Effector memory CD8-positive, alpha-beta T cell (primary cell): ENCODE data around the gene ACOX3.

Experiments used
- ATAC-seq: fragments of 150-1000 bp; cut with Tn5 transposase; replicated peaks from 2 replicates; pipeline ENCODE4 v1.10.0; 2021; ENCODE audit warnings: mild to moderate bottlenecking, moderate library complexity
- DNase-seq, 3 experiments: peaks; one replicate each; pipeline ENCODE4 v3.0.0; 2021
- H3K27ac Mint-ChIP-seq, 2 donors: one replicate each; pipeline ENCODE4 v1.8.0; 2022; ENCODE audit warnings: mild to moderate bottlenecking in 2 of 2, mixed read lengths in 2 of 2, moderate library complexity in 2 of 2
- H3K27me3 Mint-ChIP-seq, 2 donors: one replicate each; pipeline ENCODE4 v1.8.0; 2022; ENCODE audit warnings: mixed read lengths in 2 of 2
- H3K36me3 Mint-ChIP-seq: one replicate; pipeline ENCODE4 v1.8.0; 2022; ENCODE audit warnings: mild to moderate bottlenecking, moderate library complexity, mixed read lengths; ENCODE audit not compliant: insufficient read depth
- H3K4me1 Mint-ChIP-seq, 2 donors: one replicate each; pipeline ENCODE4 v1.8.0; 2022; ENCODE audit warnings: low read depth in 2 of 2, mixed read lengths in 2 of 2
- H3K4me3 Mint-ChIP-seq, 2 donors: one replicate each; pipeline ENCODE4 v1.8.0; 2022; ENCODE audit warnings: mild to moderate bottlenecking in 2 of 2, mixed read lengths in 2 of 2, moderate library complexity in 2 of 2
- H3K9me3 Mint-ChIP-seq, 2 donors: one replicate each; pipeline ENCODE4 v1.8.0; 2022; ENCODE audit warnings: mixed read lengths in 2 of 2

The ACOX3 gene

DNA sequence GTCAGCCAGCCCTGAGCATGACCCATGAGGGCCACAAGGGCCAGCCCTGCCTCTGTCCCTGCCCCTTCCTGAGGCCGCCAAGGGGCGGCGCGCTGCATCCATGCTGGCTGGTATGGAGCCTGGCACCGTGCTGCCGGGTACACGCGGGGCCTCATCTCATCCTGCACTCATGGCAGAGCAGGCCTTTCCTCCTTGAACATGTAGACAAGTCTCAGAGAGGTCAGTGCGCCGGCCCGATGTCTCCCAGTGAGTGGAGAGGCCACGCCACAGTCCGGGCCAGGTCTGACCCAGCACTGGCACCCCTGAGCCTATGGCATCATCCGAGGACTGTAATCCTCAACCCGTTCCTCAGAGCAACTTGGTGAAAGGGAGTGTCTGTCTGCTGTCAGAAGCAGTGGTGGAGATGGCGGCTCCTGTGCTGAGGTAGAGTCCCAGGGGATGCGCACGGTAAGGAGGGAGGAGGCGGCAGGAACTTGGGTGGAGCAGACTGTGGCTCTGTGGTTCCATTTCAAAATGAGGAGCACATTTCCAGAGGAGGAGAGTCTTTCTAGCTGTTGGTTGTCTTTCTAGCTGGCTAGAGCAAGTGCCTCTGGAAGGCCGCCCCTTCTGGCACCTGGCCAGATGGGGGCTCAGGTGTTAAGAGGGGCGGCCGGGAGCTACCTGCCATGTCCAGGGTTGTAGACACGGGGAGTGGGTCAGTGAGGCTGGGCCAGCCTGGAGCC, 32.8 kb upstream of the ACOX3 start:
- no peaks in the 10 kb centered on the region for H3K9me3 Mint-ChIP-seq
- H3K27me3 Mint-ChIP-seq = no peaks in the 10 kb centered on the region
- H3K27ac Mint-ChIP-seq = peak overlapping the region in 1 of 2 donors; percentile 14
- DNase-seq (no peak), ATAC-seq (no peak)
- no peak overlapping the region for H3K4me3 Mint-ChIP-seq
- H3K4me1 Mint-ChIP-seq = no peaks in the 10 kb centered on the region
- H3K36me3 Mint-ChIP-seq = peaks cover 14% of the 10 kb centered on the region

DNA sequence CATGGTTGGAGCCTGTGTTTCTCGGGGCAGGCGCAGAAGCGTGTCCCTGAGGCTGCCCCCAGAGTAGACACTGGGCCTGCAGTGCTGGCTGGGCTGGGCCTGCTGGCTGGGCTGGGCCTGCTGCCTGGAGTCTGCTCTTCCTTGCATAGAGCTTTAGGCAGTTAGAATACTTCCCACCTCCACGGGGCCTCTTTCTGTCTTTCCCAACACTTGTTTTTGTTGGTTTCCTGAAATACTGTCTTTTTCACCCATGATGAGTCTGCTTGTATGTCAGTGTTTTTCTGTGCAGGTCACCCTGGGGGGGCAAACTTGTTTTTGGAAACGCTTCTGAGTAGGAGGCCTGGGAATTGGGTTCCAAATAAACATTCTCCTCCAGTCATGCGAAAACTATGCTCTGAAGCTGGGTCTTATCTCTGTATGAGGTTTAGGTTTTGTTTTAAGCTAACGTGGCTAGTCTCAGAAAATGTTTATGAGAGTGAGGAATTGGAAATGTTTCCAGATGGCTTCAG, 32.2 kb upstream of the ACOX3 start:
- Mint-ChIP-seq H3K9me3 (no peaks in the 10 kb centered on the region), H3K27ac (peak overlapping the region in 1 of 2 donors; percentile 1), H3K4me1 (no peaks in the 10 kb centered on the region), H3K36me3 (peaks cover 17% of the 10 kb centered on the region), H3K4me3 (no peak overlapping the region), H3K27me3 (no peaks in the 10 kb centered on the region)
- no peak for ATAC-seq
- no peak for DNase-seq

DNA sequence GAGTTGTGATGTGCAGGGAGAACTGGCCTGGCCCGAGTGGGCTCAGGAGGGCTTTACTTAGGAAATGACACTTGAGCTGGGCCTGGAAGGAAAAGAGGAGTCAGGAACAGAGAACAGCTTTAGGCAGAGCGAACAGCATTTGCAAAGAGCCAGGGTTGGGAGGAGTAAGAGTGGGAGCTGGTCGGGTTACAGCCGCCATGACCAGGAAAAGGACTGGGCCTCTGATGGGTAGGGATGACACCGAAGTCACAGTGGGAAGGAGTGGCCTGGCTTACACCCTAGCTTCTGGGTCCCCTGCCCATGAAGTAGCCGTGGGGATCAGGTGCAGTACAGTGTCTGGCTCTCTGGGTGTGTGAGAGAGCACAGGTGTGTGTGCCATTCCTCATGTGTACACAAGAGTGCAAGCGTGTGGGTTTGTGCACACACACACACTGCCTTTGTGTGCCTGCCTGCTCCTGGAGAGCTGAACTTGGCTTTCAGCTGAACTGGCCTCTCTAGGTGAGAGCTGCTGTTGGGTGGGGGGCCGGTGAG, 31.7 kb upstream of the ACOX3 start:
- no peak for DNase-seq
- Mint-ChIP-seq H3K9me3 (no peaks in the 10 kb centered on the region), H3K4me1 (no peaks in the 10 kb centered on the region)

DNA sequence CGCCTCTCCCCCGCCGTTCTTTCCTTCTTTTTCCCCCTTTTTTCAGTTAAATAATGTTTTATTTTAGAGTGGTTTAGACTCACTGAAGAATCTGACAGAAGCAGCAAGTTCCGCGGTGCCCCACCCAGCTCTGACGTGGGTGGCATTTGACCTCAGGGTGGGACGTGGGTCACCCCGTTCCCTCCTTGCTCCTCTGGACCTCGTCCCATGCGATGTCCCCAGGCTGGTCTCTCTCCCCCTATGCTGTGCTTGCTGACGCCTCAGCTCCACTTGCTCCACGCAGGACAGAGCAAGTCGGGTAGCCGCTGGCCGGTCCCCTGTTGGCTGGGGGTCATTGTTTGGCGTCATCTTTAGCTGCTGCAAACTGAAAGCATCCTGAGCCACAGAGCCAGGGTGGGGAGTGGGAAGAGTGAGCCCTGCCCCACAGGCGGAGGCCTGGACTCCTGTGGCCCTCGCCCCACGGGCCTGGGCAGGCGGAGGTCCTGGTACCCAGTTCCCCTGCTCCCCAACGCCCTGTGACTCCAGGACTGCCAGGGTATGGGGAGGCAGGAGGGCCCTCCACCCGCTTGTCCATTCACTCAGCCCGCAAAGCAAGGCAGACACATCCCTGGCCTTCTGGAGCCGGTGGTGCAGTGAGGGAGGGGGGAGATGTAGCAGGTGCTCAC, 30.8 kb upstream of the ACOX3 start:
- DNase-seq (no peak), ATAC-seq (no peak)
- no peaks in the 10 kb centered on the region for H3K27me3 Mint-ChIP-seq
- H3K36me3 Mint-ChIP-seq = peaks cover 16% of the 10 kb centered on the region
- H3K27ac Mint-ChIP-seq = no peak overlapping the region
- H3K4me3 Mint-ChIP-seq = no peak overlapping the region
- H3K4me1 Mint-ChIP-seq = no peaks in the 10 kb centered on the region
- H3K9me3 Mint-ChIP-seq = no peaks in the 10 kb centered on the region

More for the DNA sequence above, 31.7 kb upstream of the ACOX3 start:
- Mint-ChIP-seq H3K4me3 (no peak overlapping the region), H3K27me3 (no peaks in the 10 kb centered on the region), H3K36me3 (peaks cover 18% of the 10 kb centered on the region), H3K27ac (peak overlapping the region; percentile 1 to 12)
- ATAC-seq = no peak

DNA sequence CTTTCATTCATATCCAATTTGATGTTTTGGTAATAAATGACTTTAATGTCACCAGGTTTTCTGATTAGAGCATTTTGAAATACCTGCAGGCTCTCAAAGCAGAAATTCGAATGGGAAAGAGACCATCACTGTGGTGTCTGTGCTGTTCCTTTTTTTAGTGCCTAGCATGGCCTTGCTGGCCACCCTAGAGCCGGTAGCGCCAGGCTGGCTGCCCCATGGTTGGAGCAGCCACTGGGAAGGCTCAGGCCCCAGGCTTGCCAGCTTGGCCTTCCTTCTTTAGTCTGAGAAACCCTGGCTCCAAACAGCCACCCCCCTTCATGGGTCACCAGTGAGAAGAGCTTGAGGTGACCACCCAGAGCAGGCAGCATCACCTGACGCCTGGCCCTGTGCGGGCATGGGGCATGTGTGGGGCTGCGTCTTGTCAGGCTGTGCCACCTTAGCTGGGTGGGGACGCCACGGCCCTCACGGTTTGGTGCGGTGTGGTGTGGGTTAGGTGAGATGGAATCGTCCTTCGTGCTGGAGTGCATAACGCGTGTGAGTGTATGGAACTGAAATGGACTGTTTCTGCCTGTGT, 30.0 kb upstream of the ACOX3 start:
- H3K4me3 Mint-ChIP-seq = no peak overlapping the region
- no peak for ATAC-seq
- no peaks in the 10 kb centered on the region for H3K9me3 Mint-ChIP-seq
- H3K27ac Mint-ChIP-seq = no peak overlapping the region
- peaks cover 15% of the 10 kb centered on the region for H3K36me3 Mint-ChIP-seq
- no peak for DNase-seq
- no peaks in the 10 kb centered on the region for H3K4me1 Mint-ChIP-seq
- H3K27me3 Mint-ChIP-seq = no peaks in the 10 kb centered on the region

DNA sequence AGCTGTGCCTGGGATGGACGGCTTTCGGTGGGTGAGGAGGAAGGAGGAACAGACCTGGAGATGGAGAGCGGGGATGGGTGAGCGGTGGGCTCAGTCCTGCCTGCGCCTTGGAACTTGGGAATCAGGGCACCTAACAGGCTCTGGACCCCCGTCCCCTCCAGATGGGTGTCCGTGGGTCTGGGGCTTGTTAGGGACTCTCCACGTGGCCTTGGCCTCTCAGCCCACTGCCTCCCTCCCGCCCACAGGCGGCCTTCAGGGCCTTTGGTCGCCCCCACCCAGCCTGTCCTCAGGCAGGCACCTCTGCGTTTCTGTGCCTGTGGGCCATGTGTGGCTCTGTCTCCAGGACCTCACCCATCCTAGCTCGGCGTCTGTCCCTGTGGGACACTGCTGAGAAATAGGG, 29.0 kb upstream of the ACOX3 start:
- no peak overlapping the region for H3K27ac Mint-ChIP-seq
- ATAC-seq (no peak), DNase-seq (no peak)
- peaks cover 19% of the 10 kb centered on the region for H3K36me3 Mint-ChIP-seq
- H3K4me1 Mint-ChIP-seq = no peaks in the 10 kb centered on the region
- no peak overlapping the region for H3K4me3 Mint-ChIP-seq
- no peaks in the 10 kb centered on the region for H3K27me3 Mint-ChIP-seq
- H3K9me3 Mint-ChIP-seq = no peaks in the 10 kb centered on the region

DNA sequence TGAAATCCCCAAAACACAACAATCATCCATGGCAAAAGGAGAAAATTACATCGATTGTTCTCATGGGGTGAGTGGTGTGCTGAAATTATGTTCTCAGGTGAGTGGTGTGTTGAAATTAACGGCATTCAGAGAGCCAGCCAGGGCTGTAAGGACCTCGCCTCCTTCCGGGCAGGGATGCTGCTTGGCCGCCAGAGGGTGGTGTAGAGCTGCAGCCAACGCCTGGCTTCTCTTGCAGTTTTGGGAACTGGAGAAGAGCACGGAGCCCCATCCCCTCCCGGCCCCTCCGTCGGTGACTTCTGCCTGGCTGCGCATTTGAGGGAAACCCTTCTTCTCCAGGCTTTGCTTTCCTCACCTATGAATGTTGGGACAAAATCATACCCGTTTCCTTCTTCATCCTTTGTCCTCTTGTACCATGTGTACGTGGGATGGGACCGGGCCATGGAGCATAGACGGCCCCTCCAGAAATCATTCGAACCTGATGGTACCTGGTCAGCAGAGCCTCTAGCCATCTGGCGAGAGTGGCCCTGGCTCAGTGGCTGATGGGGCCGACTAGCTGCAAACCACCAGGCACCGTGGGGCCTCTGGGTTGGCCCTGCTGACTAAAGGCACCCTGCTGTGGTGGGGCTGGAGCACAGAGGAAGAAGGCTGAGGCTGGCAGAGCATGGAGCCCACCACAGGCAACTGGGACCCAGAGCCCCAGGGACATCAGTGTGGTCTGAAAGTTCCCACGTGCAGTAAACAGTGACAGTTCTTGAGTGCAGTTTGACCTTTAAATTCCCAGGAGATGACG, 28.4 kb upstream of the ACOX3 start:
- ATAC-seq (peak; percentile 66), DNase-seq (peak; percentile 21 to 34 (median 30))
- H3K36me3 Mint-ChIP-seq = peaks cover 25% of the 10 kb centered on the region
- H3K27me3 Mint-ChIP-seq = no peaks in the 10 kb centered on the region
- H3K27ac Mint-ChIP-seq = peak overlapping the region in 1 of 2 donors; percentile 41
- H3K4me3 Mint-ChIP-seq = no peak overlapping the region
- H3K9me3 Mint-ChIP-seq = no peaks in the 10 kb centered on the region
- no peaks in the 10 kb centered on the region for H3K4me1 Mint-ChIP-seq

DNA sequence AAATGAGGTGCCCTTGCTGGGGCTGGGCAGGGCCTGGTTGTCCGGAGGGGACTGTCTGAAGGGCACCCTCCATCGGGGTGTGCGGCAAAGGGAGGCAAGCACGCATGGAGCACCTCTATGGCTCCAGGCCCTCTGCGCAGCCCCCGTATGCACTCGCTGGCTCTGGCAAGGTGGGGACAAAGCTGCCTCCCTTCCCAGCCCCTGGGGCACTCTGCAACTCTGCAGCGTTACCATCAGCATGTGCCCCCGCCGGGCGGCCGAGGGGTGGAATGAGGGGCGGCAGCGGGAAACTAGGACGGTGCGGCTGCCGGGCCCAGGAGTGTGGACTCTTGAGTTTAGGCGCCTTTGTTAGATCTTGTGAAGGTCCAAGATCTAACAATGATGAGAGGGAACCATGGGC, 26.5 kb upstream of the ACOX3 start:
- Mint-ChIP-seq H3K9me3 (no peaks in the 10 kb centered on the region), H3K4me3 (no peak overlapping the region), H3K27ac (no peak overlapping the region), H3K36me3 (peaks cover 25% of the 10 kb centered on the region), H3K27me3 (no peaks in the 10 kb centered on the region), H3K4me1 (no peaks in the 10 kb centered on the region)
- DNase-seq (no peak), ATAC-seq (no peak)

DNA sequence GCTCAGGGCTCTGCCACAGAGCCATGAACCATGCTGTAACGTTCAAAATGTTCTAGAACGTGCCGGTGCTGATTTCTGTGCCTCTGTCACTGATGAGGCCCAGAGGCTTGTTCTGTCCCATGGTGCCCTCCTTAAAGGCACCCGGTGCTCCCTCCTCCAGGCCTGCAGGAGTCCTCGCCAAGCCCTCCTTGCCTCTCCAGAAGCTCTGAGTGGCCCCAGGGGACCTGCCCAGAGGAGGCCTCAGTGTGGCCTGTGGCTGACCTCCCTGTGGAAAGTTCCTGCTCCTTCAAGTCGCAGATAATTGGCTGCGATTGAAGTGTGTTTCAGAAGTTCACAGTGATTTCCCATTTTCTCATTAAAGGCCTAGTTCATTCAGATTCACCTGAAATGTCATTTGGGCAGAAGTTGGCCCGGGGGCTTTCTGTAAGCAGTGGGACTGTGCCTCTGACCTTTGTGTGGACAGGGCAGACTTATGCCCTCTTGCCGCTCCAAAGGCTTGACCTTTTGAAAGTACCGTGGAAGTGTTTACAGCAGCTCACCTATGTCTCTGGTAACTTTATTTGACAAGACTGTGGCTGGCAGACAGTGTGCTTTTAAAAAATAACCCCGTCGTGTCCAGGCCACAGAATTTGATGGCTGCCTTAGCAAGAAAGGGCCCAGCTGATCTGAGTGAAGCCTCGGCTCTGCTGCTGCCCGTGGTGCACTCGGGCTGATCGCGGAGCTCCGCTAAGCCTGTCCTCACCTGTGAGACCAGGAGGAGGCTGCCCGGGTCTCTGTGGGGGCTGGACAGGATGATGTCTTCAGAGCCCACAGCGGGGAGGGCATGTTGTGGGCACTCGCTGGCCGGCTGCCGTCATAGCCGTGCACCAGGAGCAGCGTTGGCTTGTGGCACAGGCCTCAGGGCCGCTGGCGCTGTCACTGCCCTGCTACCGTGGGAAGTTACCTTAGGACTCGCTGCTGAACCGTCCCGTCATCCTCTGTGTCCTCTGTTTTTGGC, 25.4 kb upstream of the ACOX3 start:
- no peak for ATAC-seq
- H3K36me3 Mint-ChIP-seq = peaks cover 25% of the 10 kb centered on the region
- no peaks in the 10 kb centered on the region for H3K9me3 Mint-ChIP-seq
- H3K27ac Mint-ChIP-seq = no peak overlapping the region
- no peak overlapping the region for H3K4me3 Mint-ChIP-seq
- no peaks in the 10 kb centered on the region for H3K27me3 Mint-ChIP-seq
- no peaks in the 10 kb centered on the region for H3K4me1 Mint-ChIP-seq
- no peak for DNase-seq

DNA sequence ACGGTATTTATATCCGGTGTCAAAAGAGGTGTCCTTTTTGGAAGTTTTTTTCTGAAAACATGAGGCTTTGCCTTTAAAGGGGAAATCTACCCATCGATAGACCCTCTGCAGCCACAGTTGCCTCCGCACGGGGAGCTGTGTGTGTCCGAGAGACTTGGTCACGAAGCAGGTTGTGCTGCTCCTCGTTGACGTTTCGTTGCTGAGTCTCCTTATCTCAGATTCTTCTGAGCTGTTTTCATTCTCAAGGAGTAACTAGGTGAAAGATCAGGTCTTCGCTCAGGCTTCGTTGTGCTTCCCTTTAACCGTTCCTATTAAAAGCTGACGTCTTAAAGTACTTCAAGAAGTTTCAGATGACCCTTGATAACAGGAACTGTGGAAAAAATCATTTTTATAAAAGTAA, 23.9 kb upstream of the ACOX3 start:
- peaks cover 33% of the 10 kb centered on the region for H3K36me3 Mint-ChIP-seq

DNA sequence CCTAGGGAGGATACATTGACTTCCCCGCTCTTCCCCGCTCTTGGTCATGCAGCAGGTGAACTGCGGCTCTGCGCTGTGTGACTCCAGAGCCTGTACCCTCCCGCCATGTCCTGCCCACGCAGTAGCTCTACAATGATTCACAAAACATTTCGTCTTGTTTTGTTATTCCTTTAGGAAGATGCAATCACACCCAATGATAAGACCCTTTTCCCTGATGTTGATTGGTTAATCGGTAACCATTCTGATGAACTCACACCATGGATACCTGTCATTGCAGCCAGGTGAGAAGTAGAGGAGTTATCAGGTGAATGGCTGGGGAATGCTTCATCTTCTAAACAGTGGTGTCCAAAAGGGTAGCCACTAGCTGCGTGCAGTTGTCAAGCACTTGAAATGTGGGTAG, 23.3 kb upstream of the ACOX3 start:
- no peaks in the 10 kb centered on the region for H3K9me3 Mint-ChIP-seq

More for the DNA sequence above, 23.9 kb upstream of the ACOX3 start:
- no peak for ATAC-seq
- Mint-ChIP-seq H3K27ac (no peak overlapping the region), H3K9me3 (no peaks in the 10 kb centered on the region), H3K27me3 (no peaks in the 10 kb centered on the region), H3K4me1 (peaks cover 0 to 3% of the 10 kb centered on the region in 2 donors), H3K4me3 (no peak overlapping the region)
- DNase-seq = no peak

DNA sequence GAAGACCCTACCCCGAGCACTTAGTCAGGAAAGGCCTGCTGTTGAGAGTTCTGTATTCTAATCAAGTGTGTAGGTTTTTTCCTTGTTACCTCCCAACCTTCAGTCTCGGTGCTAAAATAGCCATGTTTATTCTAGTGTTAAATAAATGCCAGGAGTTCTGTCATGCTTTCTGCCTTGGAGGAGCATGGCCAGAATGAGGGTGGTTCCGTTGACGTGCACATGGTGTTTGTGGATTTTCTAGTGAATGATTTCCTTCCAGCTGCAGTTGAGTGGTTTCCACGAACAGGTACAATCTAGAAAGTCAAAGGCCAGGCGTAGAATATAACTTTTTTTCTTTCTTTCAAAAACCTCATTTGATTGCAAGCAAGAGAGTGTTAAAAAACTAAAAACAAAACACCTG, 21.1 kb upstream of the ACOX3 start:
- no peak for DNase-seq
- H3K27me3 Mint-ChIP-seq = no peaks in the 10 kb centered on the region
- H3K9me3 Mint-ChIP-seq = no peaks in the 10 kb centered on the region
- H3K36me3 Mint-ChIP-seq = peaks cover 38% of the 10 kb centered on the region
- no peak overlapping the region for H3K27ac Mint-ChIP-seq
- no peak for ATAC-seq
- no peak overlapping the region for H3K4me3 Mint-ChIP-seq
- peaks cover 0 to 3% of the 10 kb centered on the region in 2 donors for H3K4me1 Mint-ChIP-seq

More for the DNA sequence above, 23.3 kb upstream of the ACOX3 start:
- no peak overlapping the region for H3K4me3 Mint-ChIP-seq
- H3K36me3 Mint-ChIP-seq = peaks cover 27% of the 10 kb centered on the region
- peaks cover 0 to 3% of the 10 kb centered on the region in 2 donors for H3K4me1 Mint-ChIP-seq
- ATAC-seq = no peak
- peak overlapping the region in 1 of 2 donors; percentile 30 for H3K27ac Mint-ChIP-seq
- H3K27me3 Mint-ChIP-seq = no peaks in the 10 kb centered on the region
- no peak for DNase-seq
